Nucleus accumbens (tissue), 56 donors: ENCODE data around the gene LPAR3.

Experiments
- DNase-seq, 56 donors: peaks; one replicate each; lab custom pipeline; 2025; lab: John Stamatoyannopoulos, UW

The LPAR3 gene

DNA sequence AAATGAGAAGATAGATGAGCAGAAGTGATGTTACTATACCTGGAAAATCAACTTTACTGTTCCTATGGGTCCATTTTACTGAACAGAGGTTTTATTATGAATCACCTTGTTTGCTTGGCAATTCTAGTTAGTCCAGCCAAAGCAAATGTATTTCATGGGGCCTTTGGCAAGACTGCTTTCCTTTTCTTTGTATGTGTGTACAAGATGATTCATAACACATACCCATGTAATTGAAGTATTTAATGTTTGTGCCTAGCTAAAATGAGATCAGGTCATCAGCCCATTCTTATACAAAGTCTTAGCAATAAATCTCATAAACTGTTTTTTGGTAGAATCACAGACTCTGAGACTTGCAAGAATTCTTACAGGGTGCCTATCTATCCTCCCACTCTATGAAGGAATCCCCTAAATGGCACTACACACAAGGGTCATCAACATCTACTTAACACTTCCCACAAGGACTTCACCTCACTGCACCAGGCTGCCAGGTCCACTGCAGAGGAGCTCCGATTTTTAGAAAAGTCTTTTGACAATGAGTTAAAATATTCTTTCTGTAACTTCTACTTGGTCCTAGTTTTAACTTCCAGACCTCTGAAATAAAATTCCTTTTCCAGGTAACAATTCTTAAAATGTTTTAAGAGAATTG is 58.5 kb downstream of the LPAR3 start:
- DNase-seq: no peak

DNA sequence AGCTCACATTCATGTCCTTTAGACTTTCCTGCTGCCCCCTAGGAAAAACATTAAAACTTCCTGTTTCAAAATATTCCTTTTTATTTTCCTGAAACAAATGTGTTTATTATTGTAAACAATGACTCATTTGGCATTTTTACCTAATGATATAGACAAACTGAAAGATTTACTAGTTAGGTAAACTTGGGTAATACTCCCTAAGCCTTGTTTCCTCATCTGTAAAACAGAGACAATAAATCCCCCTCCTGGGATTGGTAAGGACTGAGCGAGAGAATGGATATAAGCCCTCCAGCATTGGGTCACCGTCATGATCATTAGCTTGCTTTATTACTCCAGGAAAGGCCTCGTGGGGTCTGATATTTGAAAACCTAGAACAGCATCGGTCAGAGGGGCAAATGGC is 59.8 kb downstream of the LPAR3 start:
- DNase-seq: no peak

DNA sequence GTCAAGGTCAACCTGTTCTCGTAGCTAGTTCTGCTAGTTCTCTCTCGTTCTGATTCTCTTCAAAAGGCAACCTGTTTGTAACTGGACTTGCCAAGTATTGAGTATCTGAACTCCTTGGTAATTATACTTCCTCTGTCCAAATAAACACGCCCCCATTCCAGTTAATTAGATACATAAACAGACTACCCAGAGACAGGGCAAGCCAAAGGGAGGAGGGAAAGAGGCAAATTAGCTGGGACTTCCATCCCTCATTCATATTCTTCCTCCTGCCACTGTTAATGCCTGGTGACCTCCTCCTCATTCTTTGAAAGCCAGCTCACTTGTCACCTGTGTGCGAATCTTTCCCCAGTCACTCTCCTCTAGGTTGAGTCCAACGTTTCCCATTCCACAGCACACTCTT is 62.9 kb downstream of the LPAR3 start:
- no peak for DNase-seq

DNA sequence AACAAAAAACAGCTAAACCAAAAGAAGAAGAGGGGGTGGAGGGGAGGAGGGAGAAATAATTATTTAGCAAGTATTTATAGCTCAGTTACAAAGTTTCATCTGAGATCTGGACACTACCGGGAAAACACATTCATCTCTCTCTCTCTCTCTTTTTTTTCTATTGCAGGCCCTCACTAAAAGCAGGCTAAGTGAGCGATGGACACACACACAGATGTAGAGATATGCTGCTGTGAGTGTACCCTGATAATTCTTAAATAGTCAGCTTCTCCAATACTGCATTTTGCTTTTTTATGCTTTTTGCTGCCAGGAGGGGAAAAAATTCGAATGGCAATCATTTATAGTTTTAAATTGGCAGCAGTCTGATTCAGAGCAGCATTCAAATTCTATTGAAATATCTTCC is 65.0 kb downstream of the LPAR3 start:
- DNase-seq: no peak

DNA sequence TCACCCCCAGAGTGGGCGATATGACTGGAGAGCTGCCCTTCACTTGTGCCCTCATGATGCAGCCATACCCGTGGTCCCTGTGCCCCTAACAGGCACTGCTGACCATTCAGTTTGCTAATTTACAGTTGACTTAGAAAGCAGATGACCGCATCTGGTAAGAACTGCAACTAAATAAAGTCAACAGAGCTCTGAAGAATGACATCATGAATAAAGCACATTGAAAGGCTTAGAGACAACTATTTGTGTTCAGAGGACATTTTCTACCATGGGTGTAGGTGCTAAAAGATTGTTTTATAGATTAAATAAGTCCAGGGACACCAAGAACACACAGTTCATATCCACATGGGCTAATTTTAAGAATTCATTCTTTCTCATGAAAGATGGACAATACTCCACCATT is 65.5 kb downstream of the LPAR3 start:
- no peak for DNase-seq

DNA sequence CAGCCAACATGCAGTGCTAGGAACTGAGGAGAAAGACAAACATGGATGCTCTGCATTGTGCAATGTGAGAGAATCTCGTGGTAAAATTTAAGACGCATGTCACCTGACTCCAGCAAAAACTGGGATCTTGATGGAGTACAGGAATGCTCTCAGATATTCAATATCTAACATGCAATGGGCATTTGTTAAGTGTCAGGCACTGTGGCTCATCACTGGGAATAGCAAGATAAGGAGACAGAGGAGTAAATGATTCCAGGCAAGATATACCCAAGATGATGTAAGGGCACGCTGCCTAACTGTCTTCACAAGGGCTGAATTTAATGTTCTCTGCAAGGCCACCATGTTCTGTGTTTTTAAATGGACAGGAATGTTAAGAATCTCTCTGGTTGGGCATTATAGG is 67.8 kb downstream of the LPAR3 start:
- DNase-seq: no peak

DNA sequence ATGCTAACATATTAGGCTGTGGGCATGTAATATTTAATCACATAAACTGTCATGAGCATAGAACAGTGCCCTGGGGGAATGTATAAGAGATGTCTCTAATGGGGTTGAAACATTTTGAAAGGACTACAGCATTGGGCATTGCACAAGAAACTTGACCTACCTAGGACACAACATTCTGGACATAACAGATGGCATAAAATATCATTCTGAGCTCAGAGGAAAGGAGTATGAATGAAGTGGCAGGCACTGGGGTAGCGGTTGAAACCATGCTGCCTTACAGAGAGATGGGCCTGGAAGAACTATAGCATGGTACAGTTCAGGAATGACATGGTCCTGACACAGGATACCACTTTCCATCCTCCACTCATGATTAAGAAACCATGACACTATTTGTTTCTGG is 69.0 kb downstream of the LPAR3 start:
- DNase-seq: no peak

DNA sequence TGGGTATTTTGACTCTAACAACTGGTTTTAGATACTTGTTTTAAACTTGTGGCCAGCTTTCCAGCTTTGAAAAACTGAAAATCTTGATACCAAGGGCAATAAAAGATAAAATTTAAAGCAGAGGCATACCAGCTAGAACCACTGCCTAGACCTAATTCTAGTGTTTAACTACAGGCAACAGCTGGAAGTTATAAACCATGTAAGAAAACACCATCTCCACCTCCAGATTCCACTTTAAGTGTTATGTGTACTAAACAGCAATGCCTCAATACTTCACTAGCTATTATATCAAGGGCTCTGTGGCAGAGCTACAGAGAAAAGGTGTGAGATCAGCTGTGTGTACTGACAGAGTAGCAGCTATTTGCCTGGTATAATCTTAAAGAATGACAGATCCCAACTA is 69.5 kb downstream of the LPAR3 start:
- DNase-seq: no peak

DNA sequence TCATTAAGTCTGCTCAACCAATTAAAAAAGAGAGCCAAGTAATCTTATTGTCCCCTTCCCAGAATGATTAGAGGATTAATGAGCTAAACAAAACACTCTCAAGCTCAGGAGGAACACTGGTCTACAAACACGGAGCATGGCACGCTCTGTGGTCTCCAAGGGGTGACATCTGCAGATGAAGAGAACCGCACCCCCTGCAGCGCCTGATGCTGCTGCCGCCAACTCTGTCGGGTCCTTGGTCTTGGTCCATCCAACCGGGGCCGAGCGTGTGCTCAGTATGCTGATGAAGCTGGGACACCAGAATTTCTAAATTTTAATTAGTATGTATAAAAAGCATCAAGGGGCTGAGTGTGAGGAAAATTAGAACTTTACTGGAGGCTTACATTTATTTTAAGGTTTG is 82.7 kb downstream of the LPAR3 start:
- peak in 3 of 56 donors; percentile 1 to 7 (median 1) for DNase-seq

DNA sequence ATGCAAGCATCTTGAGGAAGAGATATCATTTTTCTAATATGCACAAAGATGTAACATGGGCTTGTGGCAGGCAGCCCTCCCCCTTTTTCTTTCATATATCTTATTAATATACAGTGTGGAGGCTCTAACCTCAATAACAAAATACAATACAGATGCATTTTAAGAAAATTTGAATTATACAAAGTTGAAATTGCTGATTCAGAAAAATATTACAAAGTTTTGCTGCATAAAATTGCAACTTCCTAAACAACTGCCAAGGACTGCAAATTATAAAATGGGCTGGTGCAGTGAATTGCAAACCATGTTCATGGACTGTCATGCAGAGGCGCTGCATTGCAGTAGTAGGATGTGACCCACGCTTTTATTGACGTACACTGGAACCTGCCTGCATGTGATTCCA is 84.0 kb downstream of the LPAR3 start:
- DNase-seq: no peak

DNA sequence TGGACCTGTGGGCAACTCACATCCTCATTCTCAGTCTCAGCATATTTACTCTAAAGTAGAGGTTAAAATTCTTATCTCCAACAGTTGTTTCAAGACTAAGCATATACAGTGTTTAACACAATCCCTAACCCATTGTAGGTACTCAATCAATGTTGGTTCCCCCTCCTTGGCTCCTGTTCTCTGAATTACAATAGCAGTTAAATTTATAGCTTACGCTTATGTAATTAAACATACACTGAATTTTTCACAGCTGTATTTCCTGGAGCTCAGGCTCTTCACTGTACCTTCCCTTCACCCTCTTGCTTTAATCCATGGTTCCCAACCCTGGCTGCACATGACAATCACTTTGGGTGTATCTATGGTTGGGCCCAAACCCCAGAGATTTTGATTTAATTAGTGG is 89.4 kb downstream of the LPAR3 start:
- DNase-seq: no peak

DNA sequence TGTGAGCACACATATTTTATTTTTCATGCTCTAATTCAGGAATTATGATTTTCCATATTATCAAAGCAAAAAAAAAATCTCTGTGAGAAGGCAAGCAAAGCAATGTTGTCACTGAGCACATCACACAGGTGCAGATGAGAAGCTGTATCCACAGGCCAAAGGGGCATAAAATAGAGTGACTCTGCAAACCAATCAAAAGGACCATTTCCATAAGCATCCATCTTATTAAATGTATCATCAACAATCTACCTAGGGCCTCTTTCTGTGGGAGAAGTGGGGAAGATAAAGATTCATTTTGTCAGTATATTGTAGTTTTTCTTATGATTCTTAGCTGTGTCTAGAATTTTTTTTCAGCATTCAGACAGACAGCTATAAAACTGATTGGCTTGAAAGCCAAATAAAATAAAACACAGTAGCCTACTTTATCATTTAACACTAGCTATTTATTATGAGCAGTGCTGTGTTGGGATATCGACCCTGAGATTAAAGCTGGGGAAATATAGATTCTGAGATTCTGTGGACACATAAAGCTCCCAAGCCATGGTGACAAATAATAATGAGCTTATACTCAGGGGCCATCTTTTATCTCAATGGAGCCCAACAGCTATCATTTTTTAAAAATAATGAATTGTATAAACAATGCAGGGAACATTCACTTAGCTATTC is 90.3 kb downstream of the LPAR3 start:
- no peak for DNase-seq

DNA sequence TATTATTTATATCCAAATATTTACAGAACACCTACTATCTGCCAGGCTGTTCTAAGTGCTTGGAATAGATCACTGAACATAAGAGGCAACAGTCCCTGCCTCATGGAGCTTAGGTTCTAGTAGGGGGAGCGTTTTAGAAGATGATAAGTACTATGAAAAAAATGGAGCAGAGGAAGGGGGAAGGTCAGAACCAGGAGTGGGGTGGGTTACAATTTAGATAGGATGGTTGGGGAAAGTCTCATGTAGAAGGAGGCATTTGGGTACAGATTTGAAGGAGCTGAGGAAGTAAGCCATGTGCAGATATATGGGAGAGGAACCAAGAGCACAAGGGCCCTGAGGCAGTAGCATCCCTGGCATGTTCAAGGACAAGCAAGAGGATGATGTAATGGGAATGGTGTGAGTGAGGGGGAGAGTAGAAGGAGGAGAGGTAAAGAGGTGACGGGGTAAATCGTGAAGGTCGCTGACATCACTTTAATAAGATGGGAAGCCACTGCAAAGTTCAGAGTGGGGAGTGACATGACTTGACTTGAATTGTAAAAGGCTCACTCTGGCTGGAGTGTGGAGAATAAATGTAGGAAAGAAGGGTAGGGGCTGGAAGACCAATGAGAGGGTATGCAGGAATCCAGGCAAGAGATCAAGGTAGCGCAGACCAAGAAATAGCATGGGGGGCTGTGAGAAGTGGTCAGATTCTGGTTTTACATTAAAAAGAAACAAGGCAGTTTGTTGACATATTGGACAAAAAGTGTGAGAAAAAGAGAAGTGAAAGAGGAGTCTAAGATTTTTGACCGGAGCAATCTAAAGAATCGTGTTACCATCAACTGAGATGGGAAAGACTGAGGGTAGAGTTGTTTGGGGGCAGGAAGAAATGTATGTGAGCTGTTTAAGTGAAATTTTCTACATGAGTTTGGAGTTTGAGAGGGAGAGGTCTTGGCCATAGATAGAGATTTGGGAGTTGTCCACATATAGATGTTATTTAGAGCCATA is 92.6 kb downstream of the LPAR3 start:
- DNase-seq: no peak

DNA sequence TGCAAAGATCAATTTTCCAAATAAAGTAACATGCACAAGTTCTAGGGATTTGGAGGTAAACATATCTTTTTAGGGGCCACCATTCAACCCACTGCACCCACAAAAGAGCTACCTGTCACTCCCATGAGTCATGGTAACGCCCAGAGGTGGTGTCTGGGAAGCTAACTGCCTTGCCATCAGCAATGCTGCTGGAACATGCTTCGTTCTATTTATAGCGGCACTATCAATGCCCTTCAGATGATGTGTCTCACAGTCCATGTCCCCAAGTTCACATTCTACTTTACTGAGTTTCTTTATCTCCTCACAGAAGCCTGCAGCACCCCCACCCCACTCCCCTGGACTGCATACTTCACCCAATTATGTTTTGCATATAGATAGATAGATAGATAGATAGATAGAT is 95.4 kb downstream of the LPAR3 start:
- no peak for DNase-seq

DNA sequence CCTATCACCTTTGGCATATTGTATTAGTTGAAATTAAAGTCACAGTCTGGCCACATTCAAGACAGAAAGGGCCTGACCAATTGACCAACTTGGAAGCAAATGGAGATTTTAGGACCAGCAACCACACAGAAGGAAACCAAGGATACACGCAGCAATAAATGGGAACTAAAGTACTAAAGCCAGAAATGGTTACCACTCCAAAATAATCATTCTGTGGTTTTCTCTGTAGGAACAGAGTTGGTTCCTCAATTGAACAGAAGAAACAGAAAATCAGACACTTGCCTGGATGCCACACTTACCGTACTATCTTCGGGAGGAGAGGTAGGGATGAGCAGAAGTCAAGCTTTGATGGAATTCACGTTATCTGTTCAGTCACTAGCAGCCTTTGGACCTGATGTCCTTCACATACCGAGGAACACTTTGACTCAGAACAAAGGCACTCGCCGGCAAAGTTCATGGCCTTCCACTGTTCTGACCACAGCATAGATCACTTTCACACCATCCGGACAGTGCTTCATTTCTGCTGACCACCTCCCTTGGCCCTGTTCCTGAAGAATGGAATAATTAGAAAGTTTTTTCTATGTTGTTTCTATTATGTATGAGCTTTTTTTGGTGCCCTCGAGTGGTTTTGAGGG is 96.9 kb downstream of the LPAR3 start:
- no peak for DNase-seq

DNA sequence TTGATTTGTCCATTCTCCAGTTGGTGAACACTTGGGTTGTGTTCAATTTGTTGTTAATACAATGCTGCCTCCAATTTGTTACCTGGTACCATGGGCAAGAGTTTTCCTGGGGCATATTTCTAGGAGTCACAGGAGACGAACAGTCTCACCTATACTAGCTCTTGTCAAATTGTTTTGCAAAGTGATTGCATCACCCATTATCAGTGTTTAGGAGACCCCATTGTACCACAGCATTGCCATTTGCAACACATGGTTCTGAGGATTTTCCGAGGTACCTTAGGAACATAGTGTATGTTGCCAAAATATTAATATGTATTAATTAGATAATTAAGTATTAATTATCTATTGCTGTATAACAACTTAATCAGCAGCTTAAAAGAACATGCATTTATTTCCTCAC is 97.8 kb downstream of the LPAR3 start:
- no peak for DNase-seq

DNA sequence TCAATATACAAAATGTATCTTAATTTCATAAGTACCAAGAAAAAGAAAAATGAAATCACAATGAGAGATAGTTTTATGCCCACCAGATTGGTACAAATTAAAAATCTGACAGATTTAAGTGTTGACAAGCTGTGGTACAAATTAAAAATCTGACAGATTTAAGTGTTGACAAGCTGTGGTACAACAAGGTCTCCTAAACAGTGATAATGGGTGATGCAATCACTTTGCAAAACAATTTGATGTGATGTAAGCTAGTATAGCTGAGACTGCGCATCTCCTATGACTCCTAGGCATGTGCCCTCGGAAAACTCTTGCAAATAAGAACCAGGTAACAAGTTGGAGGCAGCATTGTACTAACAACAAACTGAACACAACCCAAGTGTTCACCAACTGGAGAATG is 100.6 kb downstream of the LPAR3 start:
- no peak for DNase-seq

DNA sequence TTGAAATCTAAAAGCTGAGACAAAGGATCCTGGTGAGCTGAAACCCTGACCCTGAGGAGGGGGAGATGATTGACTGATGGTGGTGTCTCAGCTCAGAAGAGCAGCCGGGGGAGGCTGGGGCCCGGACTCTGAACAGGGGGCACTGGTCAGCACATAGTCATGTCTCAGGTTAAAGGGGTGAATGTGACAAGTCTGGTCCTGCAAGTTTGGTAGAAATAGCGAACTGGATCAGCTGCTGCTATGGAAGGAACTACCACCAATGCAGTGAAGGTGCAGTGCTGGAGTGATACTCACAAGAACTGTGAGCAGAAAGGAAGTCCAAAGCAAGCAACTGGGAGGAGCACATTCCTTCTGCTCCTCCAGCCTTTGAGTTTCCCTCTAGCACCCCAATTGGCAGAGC is 104.0 kb downstream of the LPAR3 start:
- DNase-seq: no peak

DNA sequence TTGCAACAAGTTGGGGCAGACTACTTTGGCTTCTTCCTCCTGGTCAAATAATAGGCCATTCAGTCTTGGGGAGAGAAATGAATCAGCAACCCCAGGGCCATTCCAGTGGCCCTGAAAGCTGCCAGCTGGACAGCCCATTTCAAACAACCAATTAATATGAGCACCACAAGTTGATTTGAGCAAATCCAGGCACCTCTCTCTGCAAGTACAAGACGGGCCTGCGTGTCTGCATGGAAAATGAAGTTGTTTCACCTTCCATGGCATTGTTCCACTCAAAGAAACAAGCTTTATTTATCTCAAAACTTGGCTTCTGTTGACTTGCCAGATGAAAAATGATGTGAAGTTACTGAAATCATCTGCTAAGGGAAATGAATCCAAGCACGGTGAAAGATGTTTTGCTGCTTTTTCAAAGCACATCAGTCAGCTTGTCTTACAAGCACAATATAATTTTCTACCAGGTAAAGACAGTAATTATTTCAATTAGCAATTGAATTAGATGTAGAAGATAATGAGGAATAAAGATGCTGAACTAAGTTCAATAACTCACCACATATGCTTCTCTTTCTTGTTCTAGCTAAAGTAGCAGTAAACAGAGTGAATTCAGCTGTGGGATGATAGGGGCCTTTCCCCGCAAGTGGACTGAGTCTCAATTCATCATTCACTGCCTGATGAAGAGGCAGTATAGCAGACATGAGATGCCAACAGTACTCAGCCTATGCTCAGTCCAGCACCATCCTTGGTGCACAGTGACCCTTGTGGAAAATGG is 107.6 kb downstream of the LPAR3 start:
- peak in 2 of 56 donors; percentile 5 to 9 for DNase-seq

DNA sequence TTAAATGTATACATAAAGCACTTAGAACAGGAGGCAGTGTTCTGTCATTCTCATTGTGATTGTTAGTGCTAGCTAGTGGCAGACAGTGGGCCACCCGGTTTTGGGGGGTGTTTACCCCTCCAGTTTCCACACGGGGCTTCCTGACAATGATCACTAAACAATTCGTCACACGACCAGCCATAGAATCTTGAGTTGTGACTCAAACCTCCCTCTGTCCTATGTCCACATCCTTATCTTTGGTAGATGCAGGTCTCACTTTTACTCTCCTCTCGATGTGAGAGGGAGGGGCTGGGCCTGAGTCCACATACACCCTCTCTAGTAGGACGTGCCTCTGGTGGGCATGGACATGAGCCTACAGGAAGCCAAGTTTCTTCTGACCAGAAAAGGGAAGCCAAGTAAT is 110.1 kb downstream of the LPAR3 start:
- no peak for DNase-seq
